Mesodermal cell (in vitro differentiated cells): ENCODE results near the gene MAPK10.
"Not testable (repeated sequence)": the region's sequence is repeated elsewhere in the genome, so short reads cannot be mapped to it uniquely, and the experiment has no call there.

ENCODE experiments used
- H3K27ac ChIP-seq: 2 replicates; pipeline ENCODE4 v1.7.0; 2013; ENCODE audit warnings: mild to moderate bottlenecking, low read depth, low read length, moderate library complexity; ENCODE audit not compliant: severe bottlenecking
- H3K36me3 ChIP-seq: 2 replicates; pipeline ENCODE4 v1.7.1; 2013; ENCODE audit warnings: mild to moderate bottlenecking, low read length, moderate library complexity; ENCODE audit not compliant: control insufficient read depth, insufficient read depth
- H3K4me1 ChIP-seq: one replicate; pipeline ENCODE4 v1.7.1; 2013; ENCODE audit warnings: mild to moderate bottlenecking, low read length; ENCODE audit not compliant: insufficient read depth, control insufficient read depth, poor library complexity, severe bottlenecking
- H3K4me3 ChIP-seq: 2 replicates; pipeline ENCODE4 v1.7.0; 2013; ENCODE audit warnings: low read length, control low read depth, mild to moderate bottlenecking; ENCODE audit not compliant: insufficient read depth, poor library complexity, severe bottlenecking; ENCODE audit errors: extremely low read depth
- H3K9me3 ChIP-seq: 2 replicates; pipeline ENCODE4 v1.7.1; 2013; ENCODE audit warnings: mild to moderate bottlenecking, low read length, moderate library complexity; ENCODE audit not compliant: control insufficient read depth
- WGBS, 2 experiments: methylation state at CpG; one replicate each; pipeline ENCODE4 v1.1.5; 2013; ENCODE audit warnings: missing lambda C conversion rate in 2 of 2; ENCODE audit not compliant: insufficient coverage in 2 of 2; 5-methylcytosine and 5-hydroxymethylcytosine counted together

The MAPK10 gene

GRCh38 chr4:86096373-86096772 lies 263.5 kb downstream of the MAPK10 start:
- Histone ChIP-seq H3K9me3 (no peaks in the 10 kb centered on the region), H3K4me3 (no peak overlapping the region), H3K36me3 (no peaks in the 10 kb centered on the region), H3K27ac (no peak overlapping the region), H3K4me1 (no peaks in the 10 kb centered on the region)
- WGBS, 2 experiments: 100% methylated on average over 1 to 2 of the region's 2 CpGs

DNA sequence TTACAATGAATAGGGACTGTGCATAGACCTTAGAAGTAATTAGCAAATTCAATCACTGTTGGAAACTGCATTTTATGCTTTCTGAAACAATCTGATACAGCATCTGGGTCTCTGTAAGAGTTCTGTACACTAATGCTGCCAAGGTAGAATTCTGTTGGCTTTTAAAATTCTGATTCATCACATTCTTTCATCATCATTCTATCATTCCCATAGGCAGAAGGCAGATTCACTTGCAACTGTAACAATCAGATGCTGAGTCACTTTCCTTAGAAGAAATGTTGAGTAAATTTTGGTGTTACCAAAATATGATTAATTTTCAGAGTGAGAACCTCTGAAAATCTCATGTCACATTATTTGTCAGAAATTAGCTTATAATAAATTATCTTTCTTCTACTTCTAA lies 267.2 kb downstream of the MAPK10 start:
- no peak overlapping the region for H3K4me3 ChIP-seq
- H3K27ac ChIP-seq: no peak overlapping the region
- H3K36me3 ChIP-seq: no peaks in the 10 kb centered on the region
- no peaks in the 10 kb centered on the region for H3K9me3 ChIP-seq
- peaks cover 5% of the 10 kb centered on the region for H3K4me1 ChIP-seq

GRCh38 chr4:86091201-86091600 lies 268.7 kb downstream of the MAPK10 start:
- Histone ChIP-seq H3K36me3 (no peaks in the 10 kb centered on the region), H3K4me1 (peaks cover 5% of the 10 kb centered on the region), H3K27ac (no peak overlapping the region), H3K4me3 (no peak overlapping the region), H3K9me3 (no peaks in the 10 kb centered on the region)

DNA sequence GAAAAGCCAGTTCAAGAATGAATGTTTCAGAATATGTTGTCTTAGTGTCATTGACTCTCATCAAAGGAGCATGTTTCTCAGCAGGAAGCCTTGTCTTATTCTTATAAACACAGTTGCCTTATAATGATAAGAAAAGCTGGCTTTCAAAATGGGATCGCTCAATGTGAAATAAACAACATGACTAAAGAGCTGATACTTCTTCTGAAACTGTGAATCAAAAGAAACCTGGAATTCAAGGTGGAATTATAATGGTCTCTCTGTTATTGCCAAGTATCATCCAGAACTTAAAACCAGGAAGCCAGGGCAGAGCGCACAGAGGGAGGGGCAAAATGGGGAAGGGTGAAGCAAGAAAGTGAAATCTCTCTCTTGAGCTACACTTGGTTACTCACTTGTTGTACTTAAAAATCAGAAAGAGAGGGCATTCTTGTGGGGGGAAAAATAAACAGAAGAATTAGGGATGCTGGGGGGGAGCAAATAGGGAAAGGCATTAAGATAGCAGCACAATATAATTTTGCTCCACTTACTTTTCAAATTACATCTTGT lies 270.0 kb downstream of the MAPK10 start:
- H3K27ac ChIP-seq: no peak overlapping the region
- H3K4me1 ChIP-seq: peaks cover 5% of the 10 kb centered on the region
- no CpG with 5 or more reads among the region's 2 CpGs for WGBS, 2 experiments
- no peak overlapping the region for H3K4me3 ChIP-seq
- no peaks in the 10 kb centered on the region for H3K36me3 ChIP-seq
- H3K9me3 ChIP-seq: no peaks in the 10 kb centered on the region

GRCh38 chr4:86089053-86089452 lies 270.8 kb downstream of the MAPK10 start:
- no CpG with 5 or more reads among the region's 1 CpG for WGBS, 2 experiments
- no peaks in the 10 kb centered on the region for H3K36me3 ChIP-seq
- H3K9me3 ChIP-seq: peaks cover 1% of the 10 kb centered on the region
- H3K4me3 ChIP-seq: no peak overlapping the region
- peaks cover 5% of the 10 kb centered on the region for H3K4me1 ChIP-seq
- no peak overlapping the region for H3K27ac ChIP-seq

DNA sequence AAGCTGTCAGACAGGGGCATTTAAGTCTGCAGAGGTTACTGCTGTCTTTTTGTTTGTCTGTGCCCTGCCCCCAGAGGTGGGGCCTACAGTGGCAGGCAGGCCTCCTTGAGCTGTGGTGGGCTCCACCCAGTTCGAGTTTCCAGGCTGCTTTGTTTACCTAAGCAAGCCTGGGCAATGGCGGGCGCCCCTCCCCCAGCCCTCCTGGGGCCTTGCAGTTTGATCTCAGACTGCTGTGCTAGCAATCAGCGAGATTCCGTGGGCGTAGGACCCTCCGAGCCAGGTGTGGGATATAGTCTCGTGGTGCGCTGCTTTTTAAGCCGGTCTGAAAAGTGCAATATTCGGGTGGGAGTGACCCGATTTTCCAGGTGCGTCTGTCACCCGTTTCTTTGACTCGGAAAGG lies 284.1 kb downstream of the MAPK10 start:
- not testable (repeated sequence) for H3K27ac ChIP-seq, H3K4me1 ChIP-seq, H3K9me3 ChIP-seq, H3K4me3 ChIP-seq, H3K36me3 ChIP-seq
- WGBS, 2 experiments: 87 to 94% methylated on average over 8 to 11 of the region's 15 CpGs

GRCh38 chr4:86060341-86060740 lies 299.5 kb downstream of the MAPK10 start:
- no peaks in the 10 kb centered on the region for H3K4me1 ChIP-seq
- WGBS, 2 experiments: 100% methylated on average over 1 of the region's 1 CpG; no CpG with 5 or more reads in 1 of the 2 experiments
- no peak overlapping the region for H3K4me3 ChIP-seq
- H3K9me3 ChIP-seq: no peaks in the 10 kb centered on the region
- no peaks in the 10 kb centered on the region for H3K36me3 ChIP-seq
- no peak overlapping the region for H3K27ac ChIP-seq

GRCh38 chr4:86058621-86059020 lies 301.2 kb downstream of the MAPK10 start:
- H3K4me3 ChIP-seq: no peak overlapping the region
- H3K27ac ChIP-seq: no peak overlapping the region
- no peaks in the 10 kb centered on the region for H3K36me3 ChIP-seq
- no peaks in the 10 kb centered on the region for H3K9me3 ChIP-seq
- no peaks in the 10 kb centered on the region for H3K4me1 ChIP-seq

GRCh38 chr4:86055898-86056297 lies 304.0 kb downstream of the MAPK10 start:
- no CpG with 5 or more reads among the region's 1 CpG for WGBS, 2 experiments
- H3K4me1 ChIP-seq: no peaks in the 10 kb centered on the region
- no peaks in the 10 kb centered on the region for H3K9me3 ChIP-seq
- no peak overlapping the region for H3K27ac ChIP-seq
- no peak overlapping the region for H3K4me3 ChIP-seq
- no peaks in the 10 kb centered on the region for H3K36me3 ChIP-seq

- Histone ChIP-seq H3K36me3 (no peaks in the 10 kb centered on the region), H3K27ac (no peak overlapping the region)
- 91 to 100% methylated on average over 3 to 4 of the region's 6 CpGs for WGBS, 2 experiments
These were observed 305.4 kb downstream of the MAPK10 start for GRCh38 chr4:86054286-86055032.

GRCh38 chr4:86050496-86050895 lies 309.4 kb downstream of the MAPK10 start:
- no peaks in the 10 kb centered on the region for H3K9me3 ChIP-seq
- no peak overlapping the region for H3K27ac ChIP-seq
- H3K4me1 ChIP-seq: no peaks in the 10 kb centered on the region
- H3K4me3 ChIP-seq: no peak overlapping the region
- WGBS, 2 experiments: no CpG with 5 or more reads among the region's 1 CpG
- H3K36me3 ChIP-seq: no peaks in the 10 kb centered on the region

More at GRCh38 chr4:86054286-86055032, 305.4 kb downstream of the MAPK10 start:
- Histone ChIP-seq H3K4me1 (no peaks in the 10 kb centered on the region), H3K4me3 (no peak overlapping the region), H3K9me3 (no peaks in the 10 kb centered on the region)
